Pancreas (tissue), 10 donors: ENCODE measurements around the gene MRPL28. TPM values are rescaled to one million over a fixed set of nuclear protein-coding genes. Genes with fewer than 3 reads are reported as not detected.
"Not testable (repeated sequence)": the region's sequence is repeated elsewhere in the genome, so short reads cannot be mapped to it uniquely, and the experiment has no call there.

Experiments used
- ATAC-seq, 4 donors: fragments of 200-7000 bp; cut with Tn5 transposase; one replicate each; pipeline versions ENCODE4 v1.8.0 to v1.9.1; 2020; ENCODE audit warnings: mild to moderate bottlenecking in 4 of 4, moderate library complexity in 4 of 4
- DNase-seq, 6 donors: peaks; one replicate each; pipeline ENCODE4 v3.0.0-alpha.2; 2020
- FAIRE-seq: peaks from 2 replicates; lab custom pipeline; 2012; peaks lifted over from hg19 to GRCh38; lab: Jason Lieb, UNC
- H3K27ac ChIP-seq, 4 donors: fragments of 200-600 bp; sonication (generic); 1 replicate in 3 of 4; 2 replicates in 1 of 4; pipeline versions ENCODE4 v1.5.0 to v1.8.0; 2020
- H3K27me3 ChIP-seq, 4 donors: fragments of 200-600 bp; one replicate each; pipeline ENCODE4 v1.8.0; 2021
- H3K36me3 ChIP-seq, 3 donors: fragments of 200-600 bp; sonication (generic) in 1 of 3; one replicate each; pipeline versions ENCODE4 v1.5.0 to v1.8.0; 2020 to 2021
- H3K4me1 ChIP-seq, 3 donors: fragments of 200-600 bp; one replicate each; pipeline ENCODE4 v1.8.0; 2021
- H3K4me3 ChIP-seq, 4 donors: fragments of 200-600 bp; sonication (generic) in 2 of 4; one replicate each; pipeline versions ENCODE4 v1.5.0 to v1.8.0; 2020 to 2021
- H3K9me3 ChIP-seq, 4 donors: fragments of 200-600 bp; one replicate each; pipeline ENCODE4 v1.8.0; 2021
- WGBS, 2 donors: extraction: QIAGEN DNeasy Blood & Tissue Kit; methylation state at CpG; one replicate each; pipeline ENCODE4 v1.1.7; 2013; 5-methylcytosine and 5-hydroxymethylcytosine counted together
- intact Hi-C, 3 donors: fragments of 100-400 bp; cut with DNase I; formaldehyde crosslinking; loops; one replicate each; pipeline versions ENCODE4 v1.11.1 to v1.14.2; 2022
- polyA plus RNA-seq, 2 donors: library from polyadenylated mRNA; stranded (reverse); fragments of 200-250 nt; gene quantifications; one replicate each; pipeline ENCODE4 v1.2.3, GENCODE V29; 2013
- total RNA-seq, 6 donors: library from RNA; stranded (reverse); fragmentation: NEBNext Ultra II Directional in 4 of 6; extraction: Animal tissue kit (Norgen Biotek cat#: 25700) in 4 of 6; gene quantifications; one replicate each; pipeline versions ENCODE4 v1.2.1 to v1.2.4, GENCODE V29; 2021 to 2023
- TF ChIP-seq, protein P1 (sequence below), 4 donors: fragments of 200-600 bp; sonication (generic) in 3 of 4; IDR thresholded peaks; one replicate each; pipeline versions ENCODE4 v1.5.0 to v1.8.0; 2021; ENCODE audit warnings: antibody characterized with exemption in 4 of 4
- donor health status: healthy with polysubstance abuse.
- donor health status: DM: no; HTN: no; CAD: no; lungs with moderate emphysema.
- donor health status: DM: no; HTN: no; CAD: no.
- donor health status: control.
- donor health status: control.
- donor health status: Bipolar disorder and iron deficiency.
- donor health status: DM: yes; HTN: yes; CAD: no.
- donor health status: DM: no; HTN: no; CAD: no.
- donor health status: DM: no; HTN: no; CAD: no.
- donor health status: DM: yes; HTN: yes; CAD: no.

MRPL28 gene
- total RNA-seq: 10 to 100 TPM in 5 of 6 donors, 1 to 10 TPM in 1; 9.2 to 22.0 (median 18.6) TPM
- polyA plus RNA-seq: 10 to 100 TPM; 58.1 to 65.4 TPM

DNA sequence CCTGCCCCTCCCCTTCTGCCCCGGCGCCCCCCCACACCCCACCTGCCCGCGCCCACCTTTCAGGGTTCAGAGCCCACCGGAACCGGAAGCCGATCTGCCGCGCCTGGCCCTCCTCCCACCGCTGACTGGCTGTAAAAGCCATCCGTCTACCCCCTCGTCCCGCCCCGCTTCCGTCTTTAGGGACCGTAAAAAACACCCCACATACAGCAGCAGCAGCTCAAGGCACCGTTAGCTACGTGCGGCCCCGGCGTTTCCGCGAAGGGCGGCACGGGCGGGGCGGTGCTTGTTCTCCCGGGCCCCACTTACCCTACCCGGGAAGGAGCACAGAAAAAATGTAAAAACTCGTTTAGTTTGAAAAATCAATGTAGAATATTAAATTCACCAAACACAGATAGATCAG, at the start of gene MRPL28:
Gene MRPL28 (minus strand): TSS at position 96 of the 400 bp plus-strand sequence. CDS start 320 bp downstream, outside the sequence.
- peak; percentile 92 for FAIRE-seq
- no peaks in the 10 kb centered on the region for H3K27me3 ChIP-seq
- peak; percentile 91 to 97 (median 92) for DNase-seq
- H3K4me1 ChIP-seq: peaks cover 0 to 11% (median 6%) of the 10 kb centered on the region in 3 donors
- no peaks in the 10 kb centered on the region for H3K9me3 ChIP-seq
- WGBS, 2 donors: 0% methylated on average over 23 to 29 of the region's 30 CpGs
- ATAC-seq: peak; percentile 92 to 95 (median 94)
- H3K27ac ChIP-seq: peak within 1 kb of the TSS in 3 of 4 donors; percentile 22 to 44 (median 30)
- TF ChIP-seq, protein P1, sequence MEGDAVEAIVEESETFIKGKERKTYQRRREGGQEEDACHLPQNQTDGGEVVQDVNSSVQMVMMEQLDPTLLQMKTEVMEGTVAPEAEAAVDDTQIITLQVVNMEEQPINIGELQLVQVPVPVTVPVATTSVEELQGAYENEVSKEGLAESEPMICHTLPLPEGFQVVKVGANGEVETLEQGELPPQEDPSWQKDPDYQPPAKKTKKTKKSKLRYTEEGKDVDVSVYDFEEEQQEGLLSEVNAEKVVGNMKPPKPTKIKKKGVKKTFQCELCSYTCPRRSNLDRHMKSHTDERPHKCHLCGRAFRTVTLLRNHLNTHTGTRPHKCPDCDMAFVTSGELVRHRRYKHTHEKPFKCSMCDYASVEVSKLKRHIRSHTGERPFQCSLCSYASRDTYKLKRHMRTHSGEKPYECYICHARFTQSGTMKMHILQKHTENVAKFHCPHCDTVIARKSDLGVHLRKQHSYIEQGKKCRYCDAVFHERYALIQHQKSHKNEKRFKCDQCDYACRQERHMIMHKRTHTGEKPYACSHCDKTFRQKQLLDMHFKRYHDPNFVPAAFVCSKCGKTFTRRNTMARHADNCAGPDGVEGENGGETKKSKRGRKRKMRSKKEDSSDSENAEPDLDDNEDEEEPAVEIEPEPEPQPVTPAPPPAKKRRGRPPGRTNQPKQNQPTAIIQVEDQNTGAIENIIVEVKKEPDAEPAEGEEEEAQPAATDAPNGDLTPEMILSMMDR (IDR thresholded peaks at IDR 0.05): no peak
- H3K4me3 ChIP-seq: peak within 1 kb of the TSS in 3 of 4 donors; percentile 8 to 46 (median 27)
- intact Hi-C loops: no loop called here
- H3K36me3 ChIP-seq: peaks cover 5 to 21% (median 8%) of the 10 kb centered on the region in 3 donors

DNA sequence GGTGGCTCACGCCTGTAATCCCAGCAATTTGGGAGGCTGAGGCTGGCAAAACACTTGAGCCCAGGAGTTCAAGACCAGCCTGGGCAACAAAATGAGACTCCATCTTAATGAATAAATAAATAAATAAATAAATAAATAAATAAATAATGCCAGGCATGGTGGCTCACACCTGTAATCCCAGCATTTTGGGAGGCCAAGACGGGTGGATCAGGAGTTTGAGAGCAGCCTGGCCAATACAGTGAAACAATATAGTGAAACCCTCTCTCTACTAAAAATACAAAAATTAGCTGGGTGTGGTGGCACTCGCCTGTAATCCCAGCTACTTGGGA, 44.8 kb upstream of the MRPL28 start:
- ATAC-seq, H3K27ac ChIP-seq, H3K27me3 ChIP-seq, H3K4me1 ChIP-seq, H3K4me3 ChIP-seq, intact Hi-C loops, H3K9me3 ChIP-seq, FAIRE-seq, DNase-seq: not testable (repeated sequence)
- 94 to 95% methylated on average over 3 of the region's 3 CpGs for WGBS, 2 donors
- H3K36me3 ChIP-seq: peaks cover 0 to 15% (median 0%) of the 10 kb centered on the region in 3 donors

DNA sequence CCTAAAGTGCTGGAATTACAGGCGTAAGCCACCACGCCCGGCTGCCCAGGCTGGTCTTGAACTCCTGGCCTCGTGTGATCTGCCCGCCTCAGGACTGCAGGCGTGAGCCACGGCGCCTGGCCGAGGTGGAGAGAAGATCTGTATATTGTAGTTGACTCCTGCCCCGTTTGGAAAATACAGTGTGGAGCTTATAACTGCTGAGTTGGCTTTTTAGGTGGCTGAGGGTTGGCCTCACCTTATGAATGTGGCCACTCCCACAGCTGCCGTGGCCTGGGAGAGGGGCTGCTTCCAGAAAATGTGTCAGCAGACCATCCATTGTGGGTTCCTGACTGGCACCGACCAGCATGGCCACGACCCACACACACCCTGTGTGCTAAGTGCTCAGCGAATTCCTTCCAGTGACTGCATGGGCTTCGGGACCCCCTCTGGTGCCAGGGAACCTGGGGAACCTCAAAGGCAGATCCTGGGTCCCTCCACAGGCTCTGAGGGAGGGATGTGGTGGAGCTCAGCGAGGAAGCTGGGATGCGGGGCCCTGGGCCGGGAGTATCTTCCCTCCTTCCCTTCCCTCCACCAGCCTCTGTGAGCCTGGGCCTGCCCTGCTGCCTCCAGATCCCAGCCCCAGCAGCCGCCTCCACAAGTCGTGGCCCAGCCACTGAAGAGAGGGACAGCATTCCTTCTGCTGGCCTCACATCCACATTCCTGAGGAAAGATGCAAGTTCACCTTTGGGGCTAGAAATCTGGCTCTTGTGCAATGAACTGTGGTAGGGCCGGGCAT, 44.2 kb upstream of the MRPL28 start:
- TF ChIP-seq, protein P1 (IDR thresholded peaks at IDR 0.05): no peak
- ATAC-seq (no peak), FAIRE-seq (no peak), DNase-seq (peak in 1 of 6 donors; percentile 36)
- H3K36me3 ChIP-seq: peaks cover 0 to 15% (median 0%) of the 10 kb centered on the region in 3 donors
- H3K27ac ChIP-seq: no peak overlapping the region
- 89 to 90% methylated on average over 21 of the region's 21 CpGs for WGBS, 2 donors
- no peak overlapping the region for H3K4me3 ChIP-seq
- no peaks in the 10 kb centered on the region for H3K4me1 ChIP-seq
- intact Hi-C loops: no loop called here
- H3K9me3 ChIP-seq: no peaks in the 10 kb centered on the region
- no peaks in the 10 kb centered on the region for H3K27me3 ChIP-seq

DNA sequence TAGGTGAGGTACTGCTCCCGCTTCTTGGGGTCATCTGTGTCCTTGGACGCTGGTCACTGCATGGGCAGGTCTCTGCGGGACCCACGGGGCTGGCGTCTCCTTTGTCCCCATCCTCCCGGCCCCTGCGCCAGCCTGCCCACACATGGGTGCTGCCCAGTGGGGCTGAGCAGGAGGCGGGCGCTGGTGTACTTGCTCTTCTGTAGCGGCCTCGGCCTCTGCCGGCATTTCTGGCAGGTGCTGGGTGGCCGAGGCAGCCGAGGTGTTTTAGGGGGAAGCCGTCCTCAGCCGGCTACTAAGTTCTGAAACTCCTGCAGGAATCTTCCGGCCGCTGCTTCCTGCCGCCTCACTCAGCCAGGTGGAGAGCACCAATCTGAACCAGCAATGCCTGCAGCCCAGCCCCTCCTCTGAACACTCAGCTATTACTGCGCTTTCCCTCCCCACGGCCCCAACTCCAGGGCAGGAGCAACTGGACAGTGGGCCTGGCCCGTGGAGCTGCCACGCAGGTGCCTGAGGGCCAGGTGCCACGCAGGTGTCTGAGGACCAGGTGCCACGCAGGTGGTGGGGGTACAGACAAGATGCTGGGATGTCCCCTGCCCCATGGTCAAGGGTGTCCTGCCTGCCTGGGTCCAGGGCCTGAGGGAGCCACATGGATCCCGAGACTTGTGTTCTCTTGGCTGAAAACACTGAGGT, 41.4 kb upstream of the MRPL28 start:
- H3K9me3 ChIP-seq: no peaks in the 10 kb centered on the region
- no peaks in the 10 kb centered on the region for H3K27me3 ChIP-seq
- intact Hi-C loops: no loop called here
- H3K36me3 ChIP-seq: peaks cover 0 to 15% (median 0%) of the 10 kb centered on the region in 3 donors
- no peak overlapping the region for H3K27ac ChIP-seq
- H3K4me3 ChIP-seq: no peak overlapping the region
- peak in 1 of 6 donors; percentile 62 for DNase-seq
- no peak for FAIRE-seq
- ATAC-seq: no peak
- TF ChIP-seq, protein P1 (IDR thresholded peaks at IDR 0.05): no peak
- H3K4me1 ChIP-seq: no peaks in the 10 kb centered on the region
- WGBS, 2 donors: 95 to 98% methylated on average over 26 of the region's 26 CpGs

DNA sequence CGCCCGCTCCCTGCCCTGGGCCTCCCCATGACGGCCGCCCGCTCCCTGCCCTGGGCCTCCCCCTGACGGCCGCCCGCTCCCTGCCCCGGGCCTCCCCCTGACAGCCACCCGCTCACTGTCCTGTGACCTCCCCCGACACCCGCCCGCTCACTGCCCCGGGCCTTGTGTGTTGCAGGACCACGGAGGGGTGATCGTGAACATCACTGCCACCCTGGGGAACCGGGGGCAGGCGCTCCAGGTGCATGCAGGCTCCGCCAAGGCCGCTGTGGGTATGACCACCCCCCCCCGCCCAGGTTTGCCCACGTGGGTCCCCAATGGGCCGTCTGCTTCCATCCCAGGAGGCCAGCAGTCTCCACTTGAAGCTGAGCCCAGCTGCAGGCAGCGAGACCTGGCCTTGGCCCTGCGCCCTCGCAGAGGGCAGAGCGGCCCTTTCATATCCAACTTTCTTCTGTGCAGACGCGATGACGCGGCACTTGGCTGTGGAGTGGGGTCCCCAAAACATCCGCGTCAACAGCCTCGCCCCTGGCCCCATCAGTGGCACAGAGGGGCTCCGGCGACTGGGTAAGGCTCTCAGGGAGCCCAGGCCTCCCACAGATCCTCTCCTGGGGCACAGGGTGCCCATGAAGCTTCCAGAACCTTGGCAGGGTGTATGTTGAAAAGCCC, 40.3 kb upstream of the MRPL28 start:
- no peaks in the 10 kb centered on the region for H3K9me3 ChIP-seq
- intact Hi-C loops: no loop called here
- no peaks in the 10 kb centered on the region for H3K27me3 ChIP-seq
- H3K4me3 ChIP-seq: no peak overlapping the region
- H3K27ac ChIP-seq: peak overlapping the region in 1 of 4 donors; percentile 30
- H3K4me1 ChIP-seq: no peaks in the 10 kb centered on the region
- FAIRE-seq (no peak), DNase-seq (peak in 4 of 6 donors; percentile 39 to 72 (median 60)), ATAC-seq (peak; percentile 15 to 95 (median 50))
- 74 to 85% methylated on average over 31 to 36 of the region's 36 CpGs for WGBS, 2 donors
- H3K36me3 ChIP-seq: peaks cover 0 to 15% (median 0%) of the 10 kb centered on the region in 3 donors
- TF ChIP-seq, protein P1 (IDR thresholded peaks at IDR 0.05): no peak
